ENCODE measurements around the gene SLC66A3. TPM values are rescaled to one million over a fixed set of nuclear protein-coding genes. Genes with fewer than 3 reads are reported as not detected.

SLC66A3 gene
- polyA plus RNA-seq, 1 donor (not counting 4 experiments of a cell fraction or from before 2014, with no cell fraction given): 31.1 TPM

- Histone ChIP-seq H3K4me3 (ENCODE audit: control insufficient read depth in 2 of 3, extremely low read depth in 1 of 3, insufficient read depth in 2 of 3, low read depth in 1 of 3, low read length in 3 of 3) (no peak overlapping the region), H3K27ac (ENCODE audit: control insufficient read depth, insufficient read depth, low read length) (no peak overlapping the region), H3K79me2 (ENCODE audit: control insufficient read depth, insufficient read depth, low read length) (no peaks in the 10 kb centered on the region), H3K27me3 (ENCODE audit: control insufficient read depth, extremely low read depth, insufficient read depth, low read length) (no peaks in the 10 kb centered on the region), H3K36me3 (ENCODE audit: control insufficient read depth in 2 of 2, extremely low read depth in 1 of 2, insufficient read depth in 2 of 2, low read length in 2 of 2) (peaks cover 2 to 12% of the 10 kb centered on the region in 2 experiments), H3K9me3 (ENCODE audit: control insufficient read depth, low read depth, low read length) (no peaks in the 10 kb centered on the region), H3K9me1 (ENCODE audit: control insufficient read depth, extremely low read depth, insufficient read depth, low read length) (no peaks in the 10 kb centered on the region), H3K4me2 (ENCODE audit: control insufficient read depth, extremely low read depth, insufficient read depth, low read depth, low read length) (no peak overlapping the region), H2AFZ (ENCODE audit: control insufficient read depth, low read length) (no peak overlapping the region), H4K20me1 (ENCODE audit: control insufficient read depth, extremely low read depth, insufficient read depth, low read length) (no peaks in the 10 kb centered on the region), H3K4me1 (ENCODE audit: control insufficient read depth, extremely low read depth, insufficient read depth, low read length) (no peaks in the 10 kb centered on the region), H3K9ac (ENCODE audit: control insufficient read depth, extremely low read depth, insufficient read depth, low read length) (no peak overlapping the region)
- dilution Hi-C loops (cut with MboI; ENCODE audit: extremely low pct_ligation_motif_present, low sequenced_read_pairs): no loop called here
- DNase-seq (ENCODE audit: low read depth, low spot score) (no peak), FAIRE-seq (no peak)
- TF ChIP-seq EZH2 (IDR thresholded peaks at IDR 0.05; ENCODE audit: low read length) (no peak), CTCF (optimal IDR thresholded peaks at IDR 0.05 in 1 of 3, IDR thresholded peaks at IDR 0.05 in 1 of 3, conservative IDR thresholded peaks at IDR 0.05 in 1 of 3; ENCODE audit: extremely low read depth in 1 of 3, insufficient read depth in 2 of 3, low read length in 3 of 3) (no peak)
These were observed 58.7 kb downstream of the SLC66A3 start for GRCh38 chr2:11213975-11214374.

- dilution Hi-C loops (cut with MboI; ENCODE audit: extremely low pct_ligation_motif_present, low sequenced_read_pairs): no loop called here
- H3K36me3 ChIP-seq (ENCODE audit: control insufficient read depth in 2 of 2, extremely low read depth in 1 of 2, insufficient read depth in 2 of 2, low read length in 2 of 2): peaks cover 3 to 12% of the 10 kb centered on the region in 2 experiments
- H3K9me3 ChIP-seq (ENCODE audit: control insufficient read depth, low read depth, low read length): no peaks in the 10 kb centered on the region
- DNase-seq (ENCODE audit: low read depth, low spot score) (no peak), FAIRE-seq (no peak)
- H3K9ac ChIP-seq (ENCODE audit: control insufficient read depth, extremely low read depth, insufficient read depth, low read length): no peak overlapping the region
- H4K20me1 ChIP-seq (ENCODE audit: control insufficient read depth, extremely low read depth, insufficient read depth, low read length): no peaks in the 10 kb centered on the region
- H2AFZ ChIP-seq (ENCODE audit: control insufficient read depth, low read length): no peak overlapping the region
- H3K79me2 ChIP-seq (ENCODE audit: control insufficient read depth, insufficient read depth, low read length): no peaks in the 10 kb centered on the region
- no peak overlapping the region for H3K4me2 ChIP-seq (ENCODE audit: control insufficient read depth, extremely low read depth, insufficient read depth, low read depth, low read length)
- no peaks in the 10 kb centered on the region for H3K27me3 ChIP-seq (ENCODE audit: control insufficient read depth, extremely low read depth, insufficient read depth, low read length)
- H3K9me1 ChIP-seq (ENCODE audit: control insufficient read depth, extremely low read depth, insufficient read depth, low read length): no peaks in the 10 kb centered on the region
- no peak overlapping the region for H3K27ac ChIP-seq (ENCODE audit: control insufficient read depth, insufficient read depth, low read length)
- H3K4me3 ChIP-seq (ENCODE audit: control insufficient read depth in 2 of 3, extremely low read depth in 1 of 3, insufficient read depth in 2 of 3, low read depth in 1 of 3, low read length in 3 of 3): no peak overlapping the region
- TF ChIP-seq EZH2 (IDR thresholded peaks at IDR 0.05; ENCODE audit: low read length): no peak
- TF ChIP-seq CTCF (optimal IDR thresholded peaks at IDR 0.05 in 1 of 3, IDR thresholded peaks at IDR 0.05 in 1 of 3, conservative IDR thresholded peaks at IDR 0.05 in 1 of 3; ENCODE audit: extremely low read depth in 1 of 3, insufficient read depth in 2 of 3, low read length in 3 of 3): no peak
- H3K4me1 ChIP-seq (ENCODE audit: control insufficient read depth, extremely low read depth, insufficient read depth, low read length): no peaks in the 10 kb centered on the region
These were observed 59.5 kb downstream of the SLC66A3 start for GRCh38 chr2:11214770-11215169.
